HG03103 (cell line): ENCODE data around the gene SH3GL3.

Source experiments
- ATAC-seq: cut with Tn5 transposase; IDR thresholded peaks from one replicate; pipeline ENCODE4 v1.9.1; 2021; ENCODE audit warnings: low read depth; ENCODE audit not compliant: unreplicated experiment

The SH3GL3 gene

GRCh38 chr15:83499476-83499875, 52.3 kb downstream of the SH3GL3 start:
- no peak for ATAC-seq

GRCh38 chr15:83503595-83504364, 56.6 kb downstream of the SH3GL3 start:
- no peak for ATAC-seq

GRCh38 chr15:83504365-83504764, 57.2 kb downstream of the SH3GL3 start:
- no peak for ATAC-seq

- no peak for ATAC-seq
These were observed 62.9 kb downstream of the SH3GL3 start for GRCh38 chr15:83510001-83510400.

GRCh38 chr15:83512459-83512858, 65.3 kb downstream of the SH3GL3 start:
- ATAC-seq = no peak

- ATAC-seq = no peak
These were observed 67.4 kb downstream of the SH3GL3 start for GRCh38 chr15:83514584-83514983.

GRCh38 chr15:83515164-83515563, 68.0 kb downstream of the SH3GL3 start:
- ATAC-seq = no peak

GRCh38 chr15:83516935-83517334, 69.8 kb downstream of the SH3GL3 start:
- ATAC-seq = no peak

GRCh38 chr15:83526319-83526718, 79.2 kb downstream of the SH3GL3 start:
- ATAC-seq = no peak

GRCh38 chr15:83533410-83533962, 86.3 kb downstream of the SH3GL3 start:
- ATAC-seq = no peak

GRCh38 chr15:83537606-83538005, 90.5 kb downstream of the SH3GL3 start:
- no peak for ATAC-seq

- no peak for ATAC-seq
These were observed 91.5 kb downstream of the SH3GL3 start for GRCh38 chr15:83538682-83539081.

- ATAC-seq = no peak
These were observed 98.8 kb downstream of the SH3GL3 start for GRCh38 chr15:83545804-83546511.

GRCh38 chr15:83546512-83546888, 99.4 kb downstream of the SH3GL3 start:
- no peak for ATAC-seq

GRCh38 chr15:83547168-83547567, 100.0 kb downstream of the SH3GL3 start:
- no peak for ATAC-seq

GRCh38 chr15:83549623-83550022, 102.5 kb downstream of the SH3GL3 start:
- no peak for ATAC-seq

- no peak for ATAC-seq
These were observed 107.4 kb downstream of the SH3GL3 start for GRCh38 chr15:83554558-83554957.

GRCh38 chr15:83555383-83555782, 108.2 kb downstream of the SH3GL3 start:
- no peak for ATAC-seq

GRCh38 chr15:83556068-83556467, 108.9 kb downstream of the SH3GL3 start:
- ATAC-seq = no peak

GRCh38 chr15:83556754-83557153, 109.6 kb downstream of the SH3GL3 start:
- no peak for ATAC-seq

GRCh38 chr15:83558146-83558545, 111.0 kb downstream of the SH3GL3 start:
- ATAC-seq = no peak
